ENCODE measurements around the gene TENT5C.

- TF ChIP-seq CTCF (IDR thresholded peaks at IDR 0.05 in 2 of 3, conservative IDR thresholded peaks at IDR 0.05 in 1 of 3; ENCODE audit: borderline replicate concordance in 1 of 3, insufficient read depth in 1 of 3, low read depth in 2 of 3, low read length in 2 of 3) (no peak), EZH2phosphoT487 (IDR thresholded peaks at IDR 0.05; ENCODE audit: borderline replicate concordance) (no peak), EZH2 (IDR thresholded peaks at IDR 0.05) (no peak), RAD21 (IDR thresholded peaks at IDR 0.05; ENCODE audit: low read depth) (no peak)
Measured at GRCh38 chr1:117556976-117557375, 48.9 kb upstream of the TENT5C start.
